ENCODE results near the gene KSR1.

KSR1 gene

GRCh38 chr17:27597783-27598320 is 141.6 kb downstream of the KSR1 start:
- DNase-seq: no peak

GRCh38 chr17:27598337-27599050 is 142.2 kb downstream of the KSR1 start:
- no peak for DNase-seq

GRCh38 chr17:27600471-27600870 is 144.2 kb downstream of the KSR1 start:
- DNase-seq: no peak

- DNase-seq: peak; percentile 80
Observed at GRCh38 chr17:27601069-27601974, 145.1 kb downstream of the KSR1 start.

- DNase-seq: no peak
Observed at GRCh38 chr17:27601975-27602302, 145.7 kb downstream of the KSR1 start.

GRCh38 chr17:27602721-27603420 is 146.6 kb downstream of the KSR1 start:
- DNase-seq: peak; percentile 75

- no peak for DNase-seq
Observed at GRCh38 chr17:27603421-27603770, 147.1 kb downstream of the KSR1 start.

- no peak for DNase-seq
Observed at GRCh38 chr17:27603880-27604794, 147.9 kb downstream of the KSR1 start.

- no peak for DNase-seq
Observed at GRCh38 chr17:27605409-27605808, 149.2 kb downstream of the KSR1 start.

GRCh38 chr17:27607521-27608091 is 151.4 kb downstream of the KSR1 start:
- DNase-seq: no peak

GRCh38 chr17:27608328-27609230 is 152.3 kb downstream of the KSR1 start:
- DNase-seq: no peak

- peak; percentile 26 for DNase-seq
Observed at GRCh38 chr17:27609611-27610303, 153.5 kb downstream of the KSR1 start.

GRCh38 chr17:27610304-27610677 is 154.0 kb downstream of the KSR1 start:
- no peak for DNase-seq

- no peak for DNase-seq
Observed at GRCh38 chr17:27612160-27612770, 156.0 kb downstream of the KSR1 start.

GRCh38 chr17:27613433-27613832 is 157.2 kb downstream of the KSR1 start:
- no peak for DNase-seq

- no peak for DNase-seq
Observed at GRCh38 chr17:27615121-27615520, 158.9 kb downstream of the KSR1 start.

GRCh38 chr17:27616414-27616813 is 160.2 kb downstream of the KSR1 start:
- no peak for DNase-seq

GRCh38 chr17:27618417-27618816 is 162.2 kb downstream of the KSR1 start:
- DNase-seq: no peak

GRCh38 chr17:27620721-27621120 is 164.5 kb downstream of the KSR1 start:
- no peak for DNase-seq

GRCh38 chr17:27621536-27621935 is 165.3 kb downstream of the KSR1 start:
- DNase-seq: no peak

All from CD4-positive, alpha-beta T cell treated with Interleukin-12 subunit alpha and Interleukin-12 subunit beta, for 1 hour (primary cell).